C4-2B (cell line): ENCODE results near the gene CHRNB2.

Experiments
- CTCF ChIP-seq: fragments of 450-650 bp; conservative IDR thresholded peaks from 2 replicates; pipeline ENCODE4 v1.5.1; 2017; ENCODE audit warnings: mild to moderate bottlenecking
- ZFX ChIP-seq: fragments of 450-650 bp; IDR thresholded peaks from 2 replicates; pipeline ENCODE4 v1.6.1; 2017

DNA sequence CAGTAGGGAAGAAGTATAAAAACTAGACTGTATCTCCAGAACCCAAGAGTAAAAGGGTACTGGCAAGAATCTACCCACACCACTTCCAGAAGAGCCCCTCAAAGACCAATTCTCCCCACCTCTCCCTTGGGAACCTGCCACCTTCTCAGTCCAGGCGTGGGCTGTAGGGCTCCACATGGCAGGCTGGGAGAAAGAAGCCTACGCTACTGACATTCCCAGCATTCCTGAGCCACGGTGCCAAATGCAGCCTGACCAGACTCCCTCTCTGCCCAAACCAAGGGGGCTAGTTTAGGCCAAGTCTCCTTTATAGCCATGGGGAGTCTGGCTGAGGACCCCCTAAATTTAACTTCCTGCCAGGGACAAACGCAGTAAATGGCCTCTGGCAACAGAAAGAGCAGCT lies 11.2 kb upstream of the CHRNB2 start:
- TF ChIP-seq CTCF: no peak
- TF ChIP-seq ZFX: no peak
